Ascending aorta (tissue), 2 donors: ENCODE results near the gene CHAC2. TPM values are rescaled to one million over a fixed set of nuclear protein-coding genes. Genes with fewer than 3 reads are reported as not detected.
"Not testable (repeated sequence)": the region's sequence is repeated elsewhere in the genome, so short reads cannot be mapped to it uniquely, and the experiment has no call there.

Source experiments
- DNase-seq, 2 donors: peaks; one replicate each; pipeline ENCODE4 v3.0.0-alpha.2; 2019; ENCODE audit warnings: low spot score in 2 of 2
- H3K27ac ChIP-seq, 2 donors: fragments of 200-600 bp; sonication (generic); one replicate each; pipeline ENCODE4 v1.5.1; 2016 to 2017; ENCODE audit warnings: mild to moderate bottlenecking in 1 of 2
- H3K27me3 ChIP-seq: fragments of 200-600 bp; sonication (generic); one replicate; pipeline ENCODE4 v1.5.1; 2017
- H3K36me3 ChIP-seq, 2 donors: fragments of 200-600 bp; sonication (generic); one replicate each; pipeline ENCODE4 v1.5.1; 2016
- H3K4me1 ChIP-seq, 2 donors: fragments of 200-600 bp; sonication (generic); one replicate each; pipeline ENCODE4 v1.5.1; 2016 to 2017; ENCODE audit warnings: mild to moderate bottlenecking in 1 of 2
- H3K4me3 ChIP-seq, 2 donors: fragments of 200-600 bp; sonication (generic); one replicate each; pipeline ENCODE4 v1.5.1; 2016 to 2017; ENCODE audit warnings: mild to moderate bottlenecking in 1 of 2
- H3K9me3 ChIP-seq, 2 donors: fragments of 200-600 bp; sonication (generic); one replicate each; pipeline ENCODE4 v1.5.1; 2016
- intact Hi-C: fragments of 100-400 bp; cut with DNase I; formaldehyde crosslinking; loops from one replicate; pipeline ENCODE4 v1.15.1; 2023
- total RNA-seq: library from RNA; depleted of rRNA; stranded (reverse); fragments of >200 nt; gene quantifications from one replicate; pipeline ENCODE4 v1.1.0, GENCODE V29; 2016
- TF ChIP-seq, protein P1 (sequence below), 3 experiments: fragments of 200-600 bp in 2 of 3; fragments of 450-650 bp in 1 of 3; sonication (generic) in 2 of 3; IDR thresholded peaks; one replicate each; pipeline ENCODE4 v1.5.1; 2016 to 2019; ENCODE audit warnings: antibody characterized with exemption in 3 of 3, mild to moderate bottlenecking in 1 of 3, moderate library complexity in 1 of 3

CHAC2 gene
- total RNA-seq = not detected

DNA sequence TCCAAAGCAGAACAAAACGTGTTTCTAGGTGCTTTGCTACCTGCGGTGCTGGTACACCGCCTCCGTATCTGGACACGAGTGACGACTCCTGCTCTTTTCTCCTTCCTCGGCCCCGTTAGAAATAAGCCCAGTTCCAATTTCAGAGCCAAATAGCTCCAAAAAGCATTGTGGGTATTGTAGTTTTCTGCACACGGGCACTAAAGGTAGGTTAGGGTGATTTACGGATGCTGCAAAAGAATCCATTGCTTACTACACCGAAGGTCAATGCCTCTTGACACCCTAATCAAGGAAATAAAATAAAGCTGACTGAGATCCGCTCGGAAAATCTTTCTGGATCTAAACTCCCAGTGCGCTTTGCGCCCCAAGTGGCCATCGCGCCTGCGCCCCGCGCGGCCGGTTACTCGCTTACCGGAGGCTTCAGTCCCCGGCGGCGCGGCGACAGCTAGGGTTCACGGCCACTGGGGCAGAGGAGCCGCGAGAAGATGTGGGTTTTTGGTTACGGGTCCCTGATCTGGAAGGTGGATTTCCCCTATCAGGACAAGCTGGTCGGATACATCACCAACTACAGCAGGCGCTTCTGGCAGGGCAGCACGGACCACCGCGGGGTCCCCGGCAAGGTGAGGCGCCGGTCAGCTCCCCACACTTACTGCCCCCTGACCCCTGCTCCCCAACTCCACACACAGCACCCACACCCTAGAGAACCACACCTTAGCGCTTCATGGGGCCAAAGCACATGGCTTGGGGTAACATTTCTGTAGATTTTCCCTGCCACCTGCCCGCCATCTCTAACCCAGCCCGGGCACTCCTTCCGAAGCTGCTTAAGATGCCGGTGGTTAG lies at the start of gene CHAC2:
CHAC2 (plus strand) TSS at position 400 of the 837 bp plus-strand sequence; CDS start at position 483, 83 bp downstream.
- Histone ChIP-seq H3K4me1 (peaks cover 0 to 3% of the 10 kb centered on the region in 2 donors), H3K4me3 (peak within 1 kb of the TSS; percentile 77 to 96), H3K36me3 (peaks cover 0 to 10% of the 10 kb centered on the region in 2 donors), H3K9me3 (no peaks in the 10 kb centered on the region), H3K27ac (peak within 1 kb of the TSS; percentile 78 to 80), H3K27me3 (no peaks in the 10 kb centered on the region)
- intact Hi-C loops = loop anchor here (1.0 kb wide), 1 partner anchor 19 kb away; the partner anchor contains the start of gene ASB3
- TF ChIP-seq, protein P1, sequence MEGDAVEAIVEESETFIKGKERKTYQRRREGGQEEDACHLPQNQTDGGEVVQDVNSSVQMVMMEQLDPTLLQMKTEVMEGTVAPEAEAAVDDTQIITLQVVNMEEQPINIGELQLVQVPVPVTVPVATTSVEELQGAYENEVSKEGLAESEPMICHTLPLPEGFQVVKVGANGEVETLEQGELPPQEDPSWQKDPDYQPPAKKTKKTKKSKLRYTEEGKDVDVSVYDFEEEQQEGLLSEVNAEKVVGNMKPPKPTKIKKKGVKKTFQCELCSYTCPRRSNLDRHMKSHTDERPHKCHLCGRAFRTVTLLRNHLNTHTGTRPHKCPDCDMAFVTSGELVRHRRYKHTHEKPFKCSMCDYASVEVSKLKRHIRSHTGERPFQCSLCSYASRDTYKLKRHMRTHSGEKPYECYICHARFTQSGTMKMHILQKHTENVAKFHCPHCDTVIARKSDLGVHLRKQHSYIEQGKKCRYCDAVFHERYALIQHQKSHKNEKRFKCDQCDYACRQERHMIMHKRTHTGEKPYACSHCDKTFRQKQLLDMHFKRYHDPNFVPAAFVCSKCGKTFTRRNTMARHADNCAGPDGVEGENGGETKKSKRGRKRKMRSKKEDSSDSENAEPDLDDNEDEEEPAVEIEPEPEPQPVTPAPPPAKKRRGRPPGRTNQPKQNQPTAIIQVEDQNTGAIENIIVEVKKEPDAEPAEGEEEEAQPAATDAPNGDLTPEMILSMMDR (IDR thresholded peaks at IDR 0.05) = peak in 2 of 3 experiments; percentile 38 to 57
- peak; percentile 45 to 92 for DNase-seq

DNA sequence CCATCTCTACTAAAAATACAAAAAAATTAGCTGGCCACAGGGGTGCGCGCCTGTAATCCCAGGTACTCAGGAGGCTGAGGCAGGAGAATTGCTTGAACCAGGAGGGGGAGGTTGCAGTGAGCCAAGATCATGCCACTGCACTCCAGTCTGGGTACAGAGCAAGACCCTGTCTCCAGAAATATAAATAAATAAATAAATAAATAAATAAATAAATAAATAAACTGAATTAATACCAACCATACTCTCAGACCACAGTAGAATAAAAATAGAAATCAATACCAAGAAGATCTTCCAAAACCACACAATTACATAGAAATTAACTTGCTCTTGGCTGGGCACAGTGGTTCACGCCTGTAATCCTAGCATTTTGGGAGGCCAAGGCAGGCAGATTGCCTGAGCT lies 46.7 kb upstream of the CHAC2 start:
- H3K4me3 ChIP-seq, H3K9me3 ChIP-seq, H3K27me3 ChIP-seq, H3K36me3 ChIP-seq, H3K27ac ChIP-seq, intact Hi-C loops, H3K4me1 ChIP-seq, DNase-seq: not testable (repeated sequence)

DNA sequence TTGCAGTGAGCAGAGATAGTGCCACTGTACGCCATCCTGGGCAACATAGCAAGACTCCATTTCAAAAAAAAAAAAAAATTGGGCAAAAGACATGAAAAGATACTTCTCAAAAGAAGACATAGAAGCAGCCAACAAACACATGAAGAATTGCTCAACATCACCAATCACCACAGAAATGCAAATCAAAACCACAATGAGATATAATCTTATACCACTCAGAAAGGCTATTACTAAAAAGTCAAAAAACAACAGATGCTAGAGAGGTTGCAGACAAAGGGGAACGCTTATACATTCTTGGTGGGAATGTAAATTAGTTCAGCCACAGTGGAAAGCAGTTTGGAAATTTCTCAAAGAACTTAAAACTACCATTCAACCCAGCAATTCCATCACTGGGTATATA lies 43.1 kb upstream of the CHAC2 start:
- DNase-seq = no peak
- Histone ChIP-seq H3K36me3 (no peaks in the 10 kb centered on the region), H3K4me3 (no peak overlapping the region), H3K9me3 (no peaks in the 10 kb centered on the region), H3K4me1 (no peaks in the 10 kb centered on the region), H3K27me3 (no peaks in the 10 kb centered on the region), H3K27ac (no peak overlapping the region)
- intact Hi-C loops = no loop called here
- TF ChIP-seq, protein P1 (IDR thresholded peaks at IDR 0.05) = no peak

DNA sequence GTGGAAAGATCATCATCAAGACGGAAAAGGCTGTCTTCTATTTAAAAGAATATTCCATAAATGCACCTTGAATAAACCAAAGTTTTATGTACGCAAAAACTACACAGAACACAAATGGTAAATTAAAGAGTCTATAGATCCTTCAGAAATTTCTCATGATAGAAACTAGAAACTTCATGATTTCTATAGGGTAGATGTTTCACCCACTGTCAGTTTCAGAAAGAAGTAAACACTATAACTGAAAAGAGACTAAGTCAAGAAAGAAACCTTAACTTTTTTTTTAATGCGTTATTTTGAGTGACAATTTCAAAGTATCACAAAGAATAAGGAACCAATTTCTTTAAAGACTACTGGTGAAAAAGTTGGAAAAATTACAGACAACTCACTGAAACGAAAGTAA lies 41.9 kb upstream of the CHAC2 start:
- Histone ChIP-seq H3K36me3 (peaks cover 0 to 5% of the 10 kb centered on the region in 2 donors), H3K4me1 (no peaks in the 10 kb centered on the region)
- intact Hi-C loops = no loop called here

DNA sequence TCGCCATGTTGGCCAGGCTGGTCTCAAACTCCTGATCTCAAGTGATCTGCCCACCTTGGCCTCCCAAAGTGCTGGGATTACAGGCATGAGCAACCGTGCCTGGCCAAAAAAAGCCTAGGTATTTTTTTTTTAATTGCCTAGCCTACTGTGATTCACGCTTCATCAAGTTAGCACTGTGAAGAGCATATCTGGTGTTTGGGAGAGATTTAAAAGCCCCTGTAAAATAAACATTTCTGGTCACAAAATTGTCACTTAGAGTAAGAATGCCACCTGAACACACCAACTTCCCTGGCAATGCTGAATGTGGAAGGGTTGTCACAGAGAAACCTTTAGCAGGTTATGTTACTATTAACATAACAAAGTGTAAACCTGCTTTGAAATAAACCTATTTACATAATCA lies 39.7 kb upstream of the CHAC2 start:
- TF ChIP-seq, protein P1 (IDR thresholded peaks at IDR 0.05) = no peak
- peaks cover 0 to 5% of the 10 kb centered on the region in 2 donors for H3K36me3 ChIP-seq
- no peak overlapping the region for H3K27ac ChIP-seq
- H3K27me3 ChIP-seq = no peaks in the 10 kb centered on the region
- no peaks in the 10 kb centered on the region for H3K9me3 ChIP-seq
- intact Hi-C loops = no loop called here
- no peaks in the 10 kb centered on the region for H3K4me1 ChIP-seq
- H3K4me3 ChIP-seq = no peak overlapping the region
- DNase-seq = no peak

More for the DNA sequence above, 41.9 kb upstream of the CHAC2 start:
- H3K4me3 ChIP-seq = no peak overlapping the region
- no peak overlapping the region for H3K27ac ChIP-seq
- no peaks in the 10 kb centered on the region for H3K9me3 ChIP-seq
- no peak for DNase-seq
- TF ChIP-seq, protein P1 (IDR thresholded peaks at IDR 0.05) = no peak
- H3K27me3 ChIP-seq = no peaks in the 10 kb centered on the region

DNA sequence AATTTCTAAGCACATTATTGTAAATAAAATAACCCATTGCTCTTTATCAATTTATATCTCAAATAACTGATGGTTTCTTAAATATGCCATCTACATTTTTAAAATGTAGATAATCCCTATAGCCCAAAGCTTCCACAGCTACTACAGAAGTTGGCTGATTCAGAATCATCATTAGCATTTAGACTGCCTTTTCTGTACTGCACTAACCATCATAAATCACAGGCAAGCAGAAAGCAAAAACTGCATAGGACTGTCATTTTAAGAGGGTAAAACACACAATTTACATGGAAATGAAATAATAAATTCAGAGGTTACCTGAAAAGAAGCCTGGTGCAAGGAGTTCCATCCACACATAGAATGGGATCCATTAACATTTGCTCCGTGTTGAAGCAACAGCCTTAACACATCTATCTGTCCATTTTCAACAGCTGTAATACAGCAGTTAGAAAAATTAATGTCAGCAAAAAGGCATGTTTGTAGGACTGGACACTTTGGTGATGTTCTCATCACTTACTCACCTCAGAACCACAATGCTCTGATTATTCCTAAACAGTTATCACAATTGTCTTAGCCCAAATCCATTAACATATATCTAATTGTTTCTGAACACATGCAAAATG lies 38.4 kb upstream of the CHAC2 start:
- no peaks in the 10 kb centered on the region for H3K27me3 ChIP-seq
- no peaks in the 10 kb centered on the region for H3K4me1 ChIP-seq
- H3K4me3 ChIP-seq = no peak overlapping the region
- no peak for DNase-seq
- no peaks in the 10 kb centered on the region for H3K9me3 ChIP-seq
- H3K36me3 ChIP-seq = peaks cover 0 to 5% of the 10 kb centered on the region in 2 donors
- TF ChIP-seq, protein P1 (IDR thresholded peaks at IDR 0.05) = no peak
- H3K27ac ChIP-seq = no peak overlapping the region
- intact Hi-C loops = no loop called here
